ENCODE measurements around the gene GALNT6. TPM values are rescaled to one million over a fixed set of nuclear protein-coding genes. Genes with fewer than 3 reads are reported as not detected.

GALNT6 gene
- total RNA-seq, 2 donors from 2014 or later = 7.0 to 12.6 TPM

- H3K27me3 Mint-ChIP-seq = no peaks in the 10 kb centered on the region
- H3K36me3 Mint-ChIP-seq (ENCODE audit: low read depth) = peaks cover 2% of the 10 kb centered on the region
- ATAC-seq (no peak), DNase-seq (no peak)
- no peak overlapping the region for H3K4me3 Mint-ChIP-seq
- no peak overlapping the region for H3K27ac Mint-ChIP-seq
- H3K4me1 Mint-ChIP-seq = peaks cover 3% of the 10 kb centered on the region
- no peaks in the 10 kb centered on the region for H3K9me3 ChIP-seq (ENCODE audit: control insufficient read depth, low read length, poor library complexity, severe bottlenecking)
Observed at GRCh38 chr12:51401486-51401885, 10.3 kb upstream of the GALNT6 start.

DNA sequence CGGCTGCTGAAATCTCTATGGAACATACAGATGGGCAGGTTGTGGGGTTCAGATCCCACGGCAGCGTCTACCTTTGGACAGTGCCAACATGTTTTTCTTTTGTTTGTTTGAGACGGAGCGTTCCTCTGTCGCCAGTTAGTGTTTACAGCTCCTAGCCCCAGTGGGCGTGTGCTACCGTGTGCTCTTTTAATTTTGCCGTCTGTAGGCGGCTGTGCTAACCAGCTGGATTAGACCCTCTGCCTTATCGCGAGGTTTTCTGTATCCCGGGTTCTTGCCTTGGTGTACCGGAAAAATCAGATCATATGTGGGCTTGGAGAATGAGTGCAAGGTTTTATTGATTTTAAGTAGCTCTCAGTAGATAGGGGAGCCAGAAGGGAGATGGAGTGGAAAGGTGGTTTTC is 9.8 kb upstream of the GALNT6 start:
- ATAC-seq (no peak), DNase-seq (no peak)
- no peaks in the 10 kb centered on the region for H3K9me3 ChIP-seq (ENCODE audit: control insufficient read depth, low read length, poor library complexity, severe bottlenecking)
- Mint-ChIP-seq H3K4me1 (peaks cover 2% of the 10 kb centered on the region), H3K27ac (no peak overlapping the region), H3K36me3 (ENCODE audit: low read depth) (peaks cover 2% of the 10 kb centered on the region), H3K27me3 (no peaks in the 10 kb centered on the region), H3K4me3 (no peak overlapping the region)

DNA sequence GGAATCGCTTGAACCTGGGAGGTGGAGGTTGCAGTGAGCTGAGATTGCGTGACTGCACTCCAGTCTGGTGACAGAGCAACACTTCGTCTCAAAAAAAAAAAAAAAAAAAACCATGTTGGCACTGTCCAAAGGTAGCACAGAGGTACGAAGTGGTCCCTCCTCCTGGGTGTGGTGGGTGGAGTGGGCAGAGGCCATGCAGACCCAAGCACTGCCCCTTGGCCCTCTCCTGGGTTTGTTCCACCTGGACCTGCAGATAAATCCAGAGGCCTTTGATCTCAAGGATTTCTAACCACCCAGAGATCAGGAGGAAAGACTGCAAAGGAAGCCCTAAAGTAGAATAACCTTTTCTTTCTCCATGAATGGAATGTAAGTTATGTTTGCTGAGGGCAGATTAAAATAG is 8.7 kb upstream of the GALNT6 start:
- no peaks in the 10 kb centered on the region for H3K9me3 ChIP-seq (ENCODE audit: control insufficient read depth, low read length, poor library complexity, severe bottlenecking)
- Mint-ChIP-seq H3K27ac (no peak overlapping the region), H3K27me3 (no peaks in the 10 kb centered on the region), H3K4me1 (peaks cover 13% of the 10 kb centered on the region), H3K4me3 (no peak overlapping the region), H3K36me3 (ENCODE audit: low read depth) (peaks cover 2% of the 10 kb centered on the region)
- no peak for DNase-seq
- ATAC-seq = no peak

DNA sequence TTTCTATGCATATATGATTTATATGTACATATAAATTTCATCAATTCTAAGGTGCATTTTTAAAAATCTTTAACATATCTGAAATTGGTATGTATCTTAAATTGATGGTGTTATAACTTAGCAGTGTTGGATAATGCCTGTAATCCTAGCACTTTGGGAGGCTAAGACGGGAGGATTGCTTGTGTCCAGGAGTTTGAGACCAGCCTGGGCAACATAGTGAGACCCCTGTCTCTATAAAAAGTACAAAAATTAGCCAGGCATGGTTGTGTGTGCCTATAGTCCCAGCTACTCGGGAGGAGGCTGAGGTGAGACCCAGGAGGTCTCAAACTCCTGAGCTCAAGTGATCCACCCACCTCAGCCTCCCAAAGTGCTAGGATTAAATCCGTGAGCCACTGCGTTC is 6.5 kb upstream of the GALNT6 start:
- H3K9me3 ChIP-seq (ENCODE audit: control insufficient read depth, low read length, poor library complexity, severe bottlenecking) = no peaks in the 10 kb centered on the region
- H3K27me3 Mint-ChIP-seq = no peaks in the 10 kb centered on the region
- no peak for DNase-seq
- ATAC-seq = no peak
- peaks cover 33% of the 10 kb centered on the region for H3K4me1 Mint-ChIP-seq
- H3K27ac Mint-ChIP-seq = no peak overlapping the region
- H3K4me3 Mint-ChIP-seq = no peak overlapping the region
- no peaks in the 10 kb centered on the region for H3K36me3 Mint-ChIP-seq (ENCODE audit: low read depth)

GRCh38 chr12:51395283-51396230 is 4.4 kb upstream of the GALNT6 start:
- no peaks in the 10 kb centered on the region for H3K9me3 ChIP-seq (ENCODE audit: control insufficient read depth, low read length, poor library complexity, severe bottlenecking)
- Mint-ChIP-seq H3K4me3 (peak overlapping the region; percentile 82), H3K27me3 (no peaks in the 10 kb centered on the region), H3K27ac (peak overlapping the region; percentile 85), H3K36me3 (ENCODE audit: low read depth) (no peaks in the 10 kb centered on the region), H3K4me1 (peaks cover 38% of the 10 kb centered on the region)
- no peak for DNase-seq
- ATAC-seq = no peak

GRCh38 chr12:51393676-51394545 is 2.7 kb upstream of the GALNT6 start:
- no peaks in the 10 kb centered on the region for H3K9me3 ChIP-seq (ENCODE audit: control insufficient read depth, low read length, poor library complexity, severe bottlenecking)
- Mint-ChIP-seq H3K36me3 (ENCODE audit: low read depth) (no peaks in the 10 kb centered on the region), H3K4me1 (peaks cover 47% of the 10 kb centered on the region), H3K27ac (peak overlapping the region; percentile 85), H3K4me3 (peak overlapping the region; percentile 55), H3K27me3 (no peaks in the 10 kb centered on the region)
- peak in 1 of 3 donors; percentile 27 for DNase-seq
- ATAC-seq = peak; percentile 34

DNA sequence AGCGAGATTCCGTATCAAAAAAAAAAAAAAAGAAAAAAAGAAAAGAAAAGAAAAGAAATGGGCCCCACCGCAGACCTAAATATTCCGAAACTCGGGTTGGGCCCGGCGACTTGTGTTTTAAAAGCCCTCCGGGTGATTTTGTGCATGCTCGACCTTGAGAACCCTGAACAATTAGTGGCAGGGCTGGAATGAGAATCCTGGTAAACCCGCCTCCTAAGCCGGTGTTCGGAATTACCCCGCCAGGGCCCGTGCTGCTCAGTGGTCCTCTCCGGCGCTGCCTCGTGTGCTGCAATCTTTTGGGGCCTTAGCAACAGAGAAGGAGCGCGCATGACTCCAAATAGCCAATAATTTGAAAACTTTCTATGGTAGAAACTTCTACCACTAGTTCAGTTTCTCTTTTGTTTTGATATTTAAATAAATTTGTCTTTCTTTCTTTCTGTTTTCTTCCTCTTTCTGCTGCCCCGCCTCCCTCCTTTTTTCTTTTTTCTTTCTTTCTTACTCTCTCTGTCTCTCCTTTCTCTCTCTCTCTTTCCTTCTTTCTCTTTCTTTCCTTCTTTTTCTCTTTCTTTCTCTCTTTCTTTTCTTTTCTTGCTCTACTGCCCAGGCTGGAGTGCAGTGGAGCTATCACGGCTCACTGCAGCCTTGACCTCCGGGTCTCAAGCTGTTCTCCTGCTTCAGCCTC is 1.5 kb upstream of the GALNT6 start:
- no peak for ATAC-seq
- Mint-ChIP-seq H3K27ac (peak overlapping the region; percentile 85), H3K4me3 (peak overlapping the region; percentile 94)

DNA sequence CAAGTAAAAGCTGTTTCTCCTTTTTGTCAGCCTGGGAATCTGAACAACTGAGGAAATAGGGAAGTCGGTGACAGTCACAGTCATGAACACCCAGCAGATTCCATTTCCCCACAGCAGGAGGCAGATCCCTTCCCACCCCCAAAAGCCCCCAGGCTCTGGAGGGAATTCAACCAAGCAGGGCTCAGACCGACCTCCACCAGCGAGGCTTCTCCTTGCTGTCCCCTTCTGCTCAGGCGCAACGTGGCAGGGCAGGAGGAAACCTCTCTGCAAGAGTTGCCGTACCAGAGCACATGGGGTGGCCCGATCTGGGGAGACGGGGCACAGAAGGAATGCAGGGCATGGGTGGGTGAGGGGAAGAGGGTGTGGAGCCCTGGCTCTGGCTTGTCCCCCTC is 319 bp downstream of the GALNT6 start:
- peak overlapping the region; percentile 94 for H3K4me3 Mint-ChIP-seq
- H3K36me3 Mint-ChIP-seq (ENCODE audit: low read depth) = peaks cover 2% of the 10 kb centered on the region
- H3K27me3 Mint-ChIP-seq = no peaks in the 10 kb centered on the region
- H3K9me3 ChIP-seq (ENCODE audit: control insufficient read depth, low read length, poor library complexity, severe bottlenecking) = no peaks in the 10 kb centered on the region
- peaks cover 58% of the 10 kb centered on the region for H3K4me1 Mint-ChIP-seq
- ATAC-seq (peak; percentile 19), DNase-seq (no peak)
- peak overlapping the region; percentile 85 for H3K27ac Mint-ChIP-seq

More for the DNA sequence above, 1.5 kb upstream of the GALNT6 start:
- no peak for DNase-seq
- no peaks in the 10 kb centered on the region for H3K9me3 ChIP-seq (ENCODE audit: control insufficient read depth, low read length, poor library complexity, severe bottlenecking)
- Mint-ChIP-seq H3K36me3 (ENCODE audit: low read depth) (peaks cover 2% of the 10 kb centered on the region), H3K27me3 (no peaks in the 10 kb centered on the region), H3K4me1 (peaks cover 59% of the 10 kb centered on the region)

GRCh38 chr12:51390457-51390856 is 749 bp downstream of the GALNT6 start:
- peaks cover 56% of the 10 kb centered on the region for H3K4me1 Mint-ChIP-seq
- no peak for DNase-seq
- peak overlapping the region; percentile 94 for H3K4me3 Mint-ChIP-seq
- peaks cover 2% of the 10 kb centered on the region for H3K36me3 Mint-ChIP-seq (ENCODE audit: low read depth)
- H3K27ac Mint-ChIP-seq = peak overlapping the region; percentile 85
- H3K9me3 ChIP-seq (ENCODE audit: control insufficient read depth, low read length, poor library complexity, severe bottlenecking) = no peaks in the 10 kb centered on the region
- no peaks in the 10 kb centered on the region for H3K27me3 Mint-ChIP-seq
- ATAC-seq = no peak

GRCh38 chr12:51389302-51389999 is 1.8 kb downstream of the GALNT6 start:
- no peak for ATAC-seq
- Mint-ChIP-seq H3K27me3 (no peaks in the 10 kb centered on the region), H3K4me3 (no peak overlapping the region), H3K4me1 (peaks cover 47% of the 10 kb centered on the region), H3K36me3 (ENCODE audit: low read depth) (peaks cover 2% of the 10 kb centered on the region), H3K27ac (peak overlapping the region; percentile 86)
- no peaks in the 10 kb centered on the region for H3K9me3 ChIP-seq (ENCODE audit: control insufficient read depth, low read length, poor library complexity, severe bottlenecking)
- no peak for DNase-seq

GRCh38 chr12:51388846-51389245 is 2.4 kb downstream of the GALNT6 start:
- no peaks in the 10 kb centered on the region for H3K9me3 ChIP-seq (ENCODE audit: control insufficient read depth, low read length, poor library complexity, severe bottlenecking)
- ATAC-seq (no peak), DNase-seq (no peak)
- Mint-ChIP-seq H3K27ac (peak overlapping the region; percentile 86), H3K27me3 (no peaks in the 10 kb centered on the region), H3K4me1 (peaks cover 47% of the 10 kb centered on the region), H3K36me3 (ENCODE audit: low read depth) (peaks cover 2% of the 10 kb centered on the region), H3K4me3 (no peak overlapping the region)

- no peaks in the 10 kb centered on the region for H3K27me3 Mint-ChIP-seq
- no peak for ATAC-seq
- peaks cover 45% of the 10 kb centered on the region for H3K4me1 Mint-ChIP-seq
- no peak for DNase-seq
- H3K36me3 Mint-ChIP-seq (ENCODE audit: low read depth) = peaks cover 2% of the 10 kb centered on the region
- no peak overlapping the region for H3K4me3 Mint-ChIP-seq
- H3K9me3 ChIP-seq (ENCODE audit: control insufficient read depth, low read length, poor library complexity, severe bottlenecking) = no peaks in the 10 kb centered on the region
- peak overlapping the region; percentile 86 for H3K27ac Mint-ChIP-seq
Observed at GRCh38 chr12:51388069-51388799, 3.0 kb downstream of the GALNT6 start.
